Activated T-cell treated with anti-CD3 and anti-CD28 coated beads for 1 hour (primary cell): ENCODE results near the gene DDOST.

Experiments used
- DNase-seq: peaks from one replicate; pipeline ENCODE4 v3.0.0-alpha.2; 2020; ENCODE audit warnings: low read depth

Gene DDOST

GRCh38 chr1:20660363-20660762, 806 bp downstream of the DDOST start:
- no peak for DNase-seq

- DNase-seq: no peak
Observed at GRCh38 chr1:20658166-20658915, 2.8 kb downstream of the DDOST start.

- DNase-seq: no peak
Observed at GRCh38 chr1:20657024-20657423, 4.1 kb downstream of the DDOST start.

DNA sequence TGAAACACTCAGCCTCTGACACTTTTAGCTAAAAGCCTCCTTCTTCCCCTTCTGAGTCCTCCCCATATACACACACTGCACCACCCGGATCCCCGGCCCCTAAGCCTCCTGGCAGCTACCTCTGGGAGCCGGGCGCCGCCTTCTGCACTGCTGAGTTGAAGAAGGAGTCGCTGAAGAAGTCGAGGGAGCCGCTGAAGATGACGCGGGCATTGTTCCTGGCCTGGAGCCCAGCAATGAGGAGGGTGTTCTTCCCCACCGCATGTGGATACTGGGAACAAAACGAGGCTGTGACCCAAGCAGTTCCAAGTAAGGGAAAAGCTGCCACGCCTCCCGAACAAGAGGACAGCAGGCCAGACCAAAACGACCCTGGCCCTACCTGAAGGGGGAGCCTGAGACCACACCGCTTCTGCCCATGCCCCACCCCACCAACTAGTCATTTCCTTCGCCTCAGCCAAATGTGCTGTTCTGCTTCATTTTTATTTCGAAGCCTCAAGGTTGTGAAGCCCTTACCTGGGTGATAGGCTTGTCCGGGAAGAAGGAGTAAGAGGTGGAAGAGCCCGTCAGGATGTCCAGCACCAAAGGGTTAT, 7.0 kb downstream of the DDOST start:
- DNase-seq: no peak

DNA sequence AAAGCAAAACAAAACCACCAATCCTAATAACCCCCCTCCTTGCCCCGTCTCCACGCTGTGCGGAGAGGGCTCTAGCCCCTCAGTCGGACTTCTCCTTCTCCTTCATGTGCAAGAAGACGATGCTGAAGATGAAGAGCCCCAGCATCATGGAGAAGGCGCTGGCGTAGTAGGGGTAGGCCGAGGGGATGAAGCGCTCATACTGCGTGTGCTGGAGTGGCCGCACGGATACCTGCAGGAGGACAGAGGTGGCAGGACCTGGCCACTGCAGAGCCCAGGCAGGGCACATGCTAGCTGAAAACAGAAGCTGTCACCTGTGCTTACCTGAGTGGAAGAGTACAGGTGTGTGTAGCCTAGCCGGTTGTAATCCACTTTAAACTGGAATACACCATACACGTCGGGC, 8.9 kb downstream of the DDOST start:
- no peak for DNase-seq

GRCh38 chr1:20648946-20649345, 12.2 kb downstream of the DDOST start:
- DNase-seq: no peak

GRCh38 chr1:20648438-20648837, 12.7 kb downstream of the DDOST start:
- no peak for DNase-seq

DNA sequence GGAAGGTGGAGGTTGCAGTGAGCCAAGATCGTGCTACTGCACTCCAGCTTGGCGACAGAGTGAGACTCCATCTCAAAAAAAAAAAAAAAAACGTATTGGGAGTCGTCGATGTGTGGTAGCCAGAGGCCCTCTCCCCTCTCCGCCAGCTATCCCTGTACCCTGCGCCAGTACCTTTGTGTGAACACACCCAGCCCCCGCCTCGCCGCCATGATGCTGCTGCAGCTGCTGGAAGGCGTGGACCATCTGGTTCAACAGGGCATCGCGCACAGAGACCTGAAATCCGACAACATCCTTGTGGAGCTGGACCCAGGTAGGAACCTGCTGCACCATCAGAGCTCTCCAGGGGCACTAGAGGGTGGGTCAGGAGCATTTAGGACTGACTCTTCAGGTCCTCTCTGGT, 15.8 kb downstream of the DDOST start:
- no peak for DNase-seq

GRCh38 chr1:20644416-20644815, 16.8 kb downstream of the DDOST start:
- no peak for DNase-seq

DNA sequence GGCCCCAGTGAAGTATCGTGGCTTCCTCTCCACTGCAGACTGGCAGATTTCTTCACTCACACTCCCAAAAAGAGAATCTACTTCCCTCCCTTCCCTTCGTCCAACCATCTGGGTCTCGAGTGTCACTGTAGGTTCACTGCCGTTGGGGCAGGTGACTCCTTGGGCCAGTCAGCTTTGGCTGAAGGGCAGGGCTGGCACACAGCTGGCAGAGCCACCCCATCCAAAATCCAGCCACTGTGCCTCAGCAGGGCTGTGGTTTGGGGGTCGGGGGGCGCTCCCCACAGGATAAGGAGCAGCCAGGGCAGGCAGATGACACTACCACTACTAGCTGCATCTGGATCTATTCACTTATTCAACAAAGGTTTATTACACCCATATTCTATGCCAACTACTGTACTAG, 18.1 kb downstream of the DDOST start:
- no peak for DNase-seq

GRCh38 chr1:20641975-20642374, 19.2 kb downstream of the DDOST start:
- no peak for DNase-seq

- peak; percentile 34 for DNase-seq
Observed at GRCh38 chr1:20640183-20640597, 21.0 kb downstream of the DDOST start.

- DNase-seq: no peak
Observed at GRCh38 chr1:20636785-20637347, 24.3 kb downstream of the DDOST start.

- no peak for DNase-seq
Observed at GRCh38 chr1:20634594-20635084, 26.5 kb downstream of the DDOST start.

GRCh38 chr1:20634065-20634593, 27.0 kb downstream of the DDOST start:
- DNase-seq: no peak

DNA sequence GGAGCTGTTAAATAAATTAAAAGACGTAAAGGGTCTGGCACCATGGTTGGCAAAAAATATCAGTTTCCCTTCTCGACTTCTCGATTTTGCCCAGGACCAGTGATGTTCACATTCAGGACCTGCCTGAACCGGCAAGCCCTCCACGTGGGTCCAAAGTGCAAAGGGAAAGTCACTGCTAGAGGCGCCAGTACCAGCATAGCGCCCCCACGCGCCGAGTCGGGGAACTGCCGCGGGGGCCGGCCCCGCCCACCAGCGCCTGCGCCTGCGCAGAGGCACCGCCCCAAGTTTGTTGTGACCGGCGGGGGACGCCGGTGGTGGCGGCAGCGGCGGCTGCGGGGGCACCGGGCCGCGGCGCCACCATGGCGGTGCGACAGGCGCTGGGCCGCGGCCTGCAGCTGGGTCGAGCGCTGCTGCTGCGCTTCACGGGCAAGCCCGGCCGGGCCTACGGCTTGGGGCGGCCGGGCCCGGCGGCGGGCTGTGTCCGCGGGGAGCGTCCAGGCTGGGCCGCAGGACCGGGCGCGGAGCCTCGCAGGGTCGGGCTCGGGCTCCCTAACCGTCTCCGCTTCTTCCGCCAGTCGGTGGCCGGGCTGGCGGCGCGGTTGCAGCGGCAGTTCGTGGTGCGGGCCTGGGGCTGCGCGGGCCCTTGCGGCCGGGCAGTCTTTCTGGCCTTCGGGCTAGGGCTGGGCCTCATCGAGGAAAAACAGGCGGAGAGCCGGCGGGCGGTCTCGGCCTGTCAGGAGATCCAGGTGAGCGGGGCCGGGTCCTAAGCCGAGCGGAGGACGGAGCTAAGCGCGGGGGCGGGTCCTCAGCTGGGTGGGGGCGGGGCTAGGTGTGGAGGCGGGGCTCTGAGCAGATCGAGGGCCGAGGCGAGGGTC, 27.7 kb downstream of the DDOST start, which contains the start of gene PINK1:
TSS of gene PINK1 (plus strand) at position 269 of the 875 bp plus-strand sequence. CDS start at position 360, 91 bp downstream.
- peak; percentile 82 for DNase-seq

- no peak for DNase-seq
Observed at GRCh38 chr1:20632386-20632785, 28.8 kb downstream of the DDOST start.

- DNase-seq: no peak
Observed at GRCh38 chr1:20630729-20631128, 30.4 kb downstream of the DDOST start.

GRCh38 chr1:20626524-20626923, 34.6 kb downstream of the DDOST start:
- DNase-seq: no peak

DNA sequence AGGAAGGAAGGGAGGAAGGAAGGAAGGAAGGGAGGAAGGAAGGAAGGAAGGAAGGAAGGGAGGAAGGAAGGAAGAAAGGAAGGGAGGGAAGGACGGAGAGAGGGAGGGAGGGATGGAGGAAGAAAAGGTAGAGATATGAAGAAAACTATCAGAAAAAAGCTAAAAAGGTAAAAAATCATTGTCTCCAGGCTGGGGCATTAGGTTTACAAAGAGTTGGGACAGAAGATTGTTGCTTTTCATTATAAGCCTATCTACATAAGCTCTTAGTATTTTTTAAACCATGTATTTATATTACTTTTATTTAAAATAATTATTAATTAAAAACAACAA, 35.1 kb downstream of the DDOST start:
- no peak for DNase-seq

DNA sequence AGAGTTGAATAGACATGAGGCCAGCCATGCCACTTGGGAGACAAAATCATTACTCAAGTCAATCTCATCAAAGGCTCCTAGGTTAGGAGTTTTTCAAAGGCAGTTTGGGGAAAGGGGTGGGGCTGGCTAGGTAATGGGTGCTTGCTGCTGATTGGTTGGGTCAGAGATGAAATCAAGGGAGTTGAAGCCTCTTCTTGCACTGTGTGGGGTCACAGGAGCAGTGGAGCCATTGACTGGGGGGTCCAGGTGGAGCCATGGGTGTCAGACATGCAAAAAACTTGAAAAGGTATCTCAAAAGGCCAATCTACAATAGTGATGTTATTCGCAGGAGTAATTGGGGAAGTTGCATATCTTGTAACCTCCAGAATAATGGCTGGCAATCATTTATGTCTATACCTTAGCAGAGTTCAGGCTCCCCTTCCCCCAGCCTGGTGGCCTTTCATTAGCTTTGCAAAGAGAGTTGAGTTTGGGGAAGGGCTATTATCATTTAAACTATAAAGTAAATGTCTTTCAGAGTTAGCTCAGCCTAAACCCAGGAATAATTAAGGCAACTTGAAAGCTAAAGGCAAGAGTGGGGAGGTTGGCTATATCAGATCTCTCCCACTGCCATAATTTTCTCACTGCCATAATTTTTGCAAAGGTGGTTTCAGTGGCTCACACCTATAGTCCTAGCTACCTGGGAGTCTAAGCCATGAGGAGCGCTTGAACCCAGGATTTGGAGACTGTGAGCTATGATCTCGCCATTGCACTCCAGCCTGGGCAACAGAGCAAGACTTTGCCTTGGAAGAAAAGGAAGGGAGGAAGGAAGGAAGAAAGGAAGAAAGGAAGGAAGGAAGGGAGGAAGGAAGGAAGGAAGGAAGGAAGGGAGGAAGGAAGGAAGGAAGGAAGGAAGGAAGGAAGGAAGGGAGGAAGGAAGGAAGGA, 35.7 kb downstream of the DDOST start:
- no peak for DNase-seq
